SK-N-SH (cell line): ENCODE measurements around the gene LPCAT3. TPM values are rescaled to one million over a fixed set of nuclear protein-coding genes. Genes with fewer than 3 reads are reported as not detected.
A peak's percentile ranks its signal among the peaks of the same experiment; 100 is the strongest.

Source experiments
- CTCF ChIA-PET: fragments of 300-600, 350-600 bp; formaldehyde crosslinking; extraction: SDS; loops from one replicate; lab custom pipeline; 2021; lab: Yijun Ruan, JAX
- POLR2A ChIA-PET: fragments of 350-600 bp; sonication (Branson Sonifier 250); formaldehyde crosslinking; extraction: SDS; loops from one replicate; lab custom pipeline; 2020; ENCODE audit warnings: antibody characterized with exemption, inconsistent platforms; lab: Yijun Ruan, JAX
- DNase-seq: peaks from one replicate; pipeline ENCODE4 v3.0.0; 2012
- H2AFZ ChIP-seq: fragments of 200-600 bp; sonication (generic); 2 replicates; pipeline ENCODE4 v1.8.1; 2016; ENCODE audit warnings: antibody characterized with exemption, mild to moderate bottlenecking, low read depth
- H3F3A ChIP-seq: fragments of 200-600 bp; sonication (generic); replicated peaks from 2 replicates; pipeline ENCODE3; 2016; ENCODE audit warnings: antibody characterized with exemption, mild to moderate bottlenecking; ENCODE audit not compliant: insufficient read depth
- H3K27ac ChIP-seq, 2 experiments: fragments of 200-500 bp in 1 of 2; fragments of 200-600 bp in 1 of 2; sonication (Bioruptor generic) in 1 of 2; sonication (generic), shearing (Covaris generic) in 1 of 2; 2 replicates each; pipeline versions ENCODE4 v1.5.1 to v1.6.1; 2014 to 2016; ENCODE audit warnings: low read depth in 2 of 2, inconsistent platforms in 1 of 2, low read length in 1 of 2, mild to moderate bottlenecking in 1 of 2, mixed read lengths in 1 of 2
- H3K27me3 ChIP-seq: fragments of 200-600 bp; sonication (generic), shearing (Covaris generic); 2 replicates; pipeline ENCODE4 v1.6.1; 2016; ENCODE audit warnings: mixed run types; ENCODE audit not compliant: insufficient read depth
- H3K36me3 ChIP-seq, 2 experiments: fragments of 200-500 bp in 1 of 2; fragments of 200-600 bp in 1 of 2; sonication (Bioruptor generic) in 1 of 2; sonication (generic) in 1 of 2; replicated peaks in 1 of 2; 2 replicates each; pipeline versions ENCODE3 to v1.5.1; 2014 to 2016; ENCODE audit warnings: low read length in 1 of 2, mild to moderate bottlenecking in 1 of 2; ENCODE audit not compliant: insufficient read depth in 2 of 2, control insufficient read depth in 1 of 2
- H3K4me1 ChIP-seq, 2 experiments: fragments of 200-500 bp in 1 of 2; fragments of 200-600 bp in 1 of 2; sonication (Bioruptor generic) in 1 of 2; sonication (generic), shearing (Covaris generic) in 1 of 2; 2 replicates each; pipeline versions ENCODE4 v1.5.1 to v1.6.1; 2014 to 2016; ENCODE audit warnings: low read depth in 1 of 2, low read length in 1 of 2, mixed run types in 1 of 2; ENCODE audit not compliant: insufficient read depth in 2 of 2, control insufficient read depth in 1 of 2
- H3K4me2 ChIP-seq: fragments of 200-600 bp; sonication (generic), shearing (Covaris generic); 2 replicates; pipeline ENCODE4 v1.6.1; 2017; ENCODE audit warnings: mixed run types
- H3K4me3 ChIP-seq, 2 experiments: fragments of 200-500 bp in 1 of 2; fragments of 200-600 bp in 1 of 2; sonication (Bioruptor generic) in 1 of 2; sonication (generic), shearing (Covaris generic) in 1 of 2; 2 replicates each; pipeline versions ENCODE4 v1.5.1 to v1.8.1; 2014 to 2016; ENCODE audit warnings: low read depth in 2 of 2, inconsistent platforms in 1 of 2, low read length in 1 of 2, mild to moderate bottlenecking in 1 of 2, mixed read lengths in 1 of 2, moderate library complexity in 1 of 2
- H3K79me2 ChIP-seq: fragments of 200-600 bp; sonication (generic); 2 replicates; pipeline ENCODE4 v1.8.1; 2017; ENCODE audit warnings: mild to moderate bottlenecking; ENCODE audit not compliant: insufficient read depth
- H3K9ac ChIP-seq: fragments of 200-600 bp; sonication (generic); 2 replicates; pipeline ENCODE4 v1.6.1; 2017; ENCODE audit warnings: mixed run types
- H3K9me2 ChIP-seq: fragments of 200-600 bp; sonication (generic); 2 replicates; pipeline ENCODE4 v1.6.1; 2017; ENCODE audit warnings: mixed run types
- H3K9me3 ChIP-seq: fragments of 200-600 bp; sonication (generic); 2 replicates; pipeline ENCODE4 v1.6.1; 2017; ENCODE audit warnings: mixed run types, mild to moderate bottlenecking, moderate library complexity
- H4K20me1 ChIP-seq: fragments of 200-600 bp; sonication (generic); 2 replicates; pipeline ENCODE4 v1.6.1; 2017; ENCODE audit warnings: mild to moderate bottlenecking, mixed run types; ENCODE audit not compliant: insufficient read depth
- CTCF ChIP-seq: fragments of 200-600 bp; sonication (generic); IDR thresholded peaks from 2 replicates; pipeline ENCODE4 v1.6.1; 2017; ENCODE audit warnings: antibody characterized with exemption, mild to moderate bottlenecking, moderate library complexity
- EZH2phosphoT487 ChIP-seq: fragments of 200-600 bp; sonication (generic); IDR thresholded peaks from 2 replicates; pipeline ENCODE4 v1.6.1; 2017; ENCODE audit warnings: low read depth, mixed run types, mild to moderate bottlenecking, antibody characterized with exemption, moderate library complexity, borderline replicate concordance
- FOSL2 ChIP-seq: IDR thresholded peaks from 2 replicates; pipeline ENCODE4 v1.4.0; 2012; ENCODE audit warnings: low read depth, mild to moderate bottlenecking, moderate library complexity, borderline replicate concordance
- GATA2 ChIP-seq: sonication (generic); formaldehyde crosslinking; IDR thresholded peaks from 2 replicates; pipeline ENCODE4 v1.5.0; 2020; ENCODE audit warnings: mild to moderate bottlenecking, missing genetic modification reagents
- IRF3 ChIP-seq: fragments of 150-350 bp; IDR thresholded peaks from 2 replicates; pipeline ENCODE4 v1.6.1; 2016; ENCODE audit warnings: mild to moderate bottlenecking, low read depth, low read length
- JUND ChIP-seq: IDR thresholded peaks from 2 replicates; pipeline ENCODE4 v1.4.0; 2012
- MAX ChIP-seq: IDR thresholded peaks from 2 replicates; pipeline ENCODE4 v1.4.0; 2012; ENCODE audit warnings: low read depth
- MEF2A ChIP-seq: IDR thresholded peaks from 2 replicates; pipeline ENCODE4 v1.4.0; 2012; ENCODE audit warnings: low read depth, borderline replicate concordance
- NFIC ChIP-seq: IDR thresholded peaks from 2 replicates; pipeline ENCODE4 v1.4.0; 2012; ENCODE audit warnings: borderline replicate concordance
- PBX3 ChIP-seq: IDR thresholded peaks from 2 replicates; pipeline ENCODE4; 2012
- POLR2AphosphoS5 ChIP-seq: IDR thresholded peaks from 2 replicates; pipeline ENCODE4 v1.6.1; 2012; ENCODE audit warnings: low read depth, low read length
- RAD21 ChIP-seq: IDR thresholded peaks from 2 replicates; pipeline ENCODE4 v1.6.1; 2012; ENCODE audit warnings: mild to moderate bottlenecking, low read length
- RXRA ChIP-seq: IDR thresholded peaks from 2 replicates; pipeline ENCODE4 v1.4.0; 2012; ENCODE audit warnings: low read depth, mild to moderate bottlenecking, borderline replicate concordance
- SMC3 ChIP-seq: IDR thresholded peaks from 2 replicates; pipeline ENCODE4 v1.6.1; 2012; ENCODE audit warnings: low read depth, low read length, improper control_type of control experiment
- TEAD4 ChIP-seq: IDR thresholded peaks from 2 replicates; pipeline ENCODE4 v1.4.0; 2012; ENCODE audit warnings: mild to moderate bottlenecking, borderline replicate concordance; ENCODE audit not compliant: insufficient read depth
- USF1 ChIP-seq: IDR thresholded peaks from 2 replicates; pipeline ENCODE4 v1.4.0; 2012; ENCODE audit warnings: low read depth, borderline replicate concordance
- USF2 ChIP-seq: fragments of 150-350 bp; IDR thresholded peaks from 2 replicates; pipeline ENCODE4 v1.6.1; 2017; ENCODE audit warnings: antibody characterized with exemption, low read length, low read depth, borderline replicate concordance
- YY1 ChIP-seq: IDR thresholded peaks from 2 replicates; pipeline ENCODE4 v1.4.0; 2012; ENCODE audit warnings: low read depth, mild to moderate bottlenecking
- WGBS: methylation state at CpG from one replicate; pipeline ENCODE4 v1.1.6; 2017; ENCODE audit warnings: low lambda C conversion rate; 5-methylcytosine and 5-hydroxymethylcytosine counted together
- polyA plus RNA-seq, 3 experiments: library from polyadenylated mRNA; depleted of rRNA; stranded (reverse); fragments of >200 nt; gene quantifications; 2 replicates each; pipeline ENCODE4 v1.2.3, GENCODE V29; 2012

Gene LPCAT3
- polyA plus RNA-seq, 1 of the 3 experiments (the other 2 are of a cell fraction): 23.8 TPM

GRCh38 chr12:6936194-6936635 is 82.1 kb downstream of the LPCAT3 start:
- Histone ChIP-seq H3K9ac (no peak overlapping the region), H3K9me3 (no peaks in the 10 kb centered on the region), H3K9me2 (no peaks in the 10 kb centered on the region), H3K4me3 (no peak overlapping the region), H3K79me2 (peaks cover 63% of the 10 kb centered on the region), H4K20me1 (peaks cover 31% of the 10 kb centered on the region), H3K4me1 (peaks cover 0 to 18% of the 10 kb centered on the region in 2 experiments; a peak in 2 of 4 replicates), H3K27me3 (no peaks in the 10 kb centered on the region), H3K27ac (peak overlapping the region in 1 of 2 experiments; percentile 11; a peak in 1 of 4 replicates), H3K4me2 (no peak overlapping the region), H3F3A (peaks cover 46% of the 10 kb centered on the region), H2AFZ (no peak overlapping the region), H3K36me3 (peaks cover 54 to 70% of the 10 kb centered on the region in 2 experiments)
- TF ChIP-seq MEF2A: no peak
- TF ChIP-seq SMC3: no peak
- TF ChIP-seq GATA2: no peak
- no peak for TF ChIP-seq MAX
- TF ChIP-seq JUND: no peak
- no peak for TF ChIP-seq IRF3
- TF ChIP-seq RXRA: no peak
- TF ChIP-seq USF1: no peak
- TF ChIP-seq TEAD4: no peak
- TF ChIP-seq POLR2AphosphoS5: no peak
- no peak for TF ChIP-seq USF2
- TF ChIP-seq CTCF: no peak
- no peak for TF ChIP-seq RAD21
- TF ChIP-seq PBX3: no peak
- no peak for TF ChIP-seq NFIC
- no peak for TF ChIP-seq YY1
- no peak for TF ChIP-seq EZH2phosphoT487
- TF ChIP-seq FOSL2: no peak
- ChIA-PET POLR2A (interaction anchor here (0.6 to 1.1 kb wide), 3 partner anchors 8 to 64 kb away, joined by 3 to 4 read pairs (median 3); partner anchors contain the start of gene SPSB2), CTCF (interaction anchor here (1.0 to 9.2 kb wide), 2 partner anchors 13 to 45 kb away, joined by 3 to 134 read pairs; no protein-coding TSS in a partner anchor)
- DNase-seq: peak; percentile 18
- 88% methylated on average over 3 of the region's 3 CpGs for WGBS
